Gastrocnemius medialis (tissue), 4 donors: ENCODE results near the gene CITED4.

Experiments used
- POLR2A ChIP-seq, 2 donors: fragments of 450-650 bp; IDR thresholded peaks; one replicate each; pipeline ENCODE4 v1.6.1; 2017; ENCODE audit warnings: antibody characterized with exemption in 2 of 2, mild to moderate bottlenecking in 2 of 2, moderate library complexity in 2 of 2
- TF ChIP-seq, protein P1 (sequence below), 5 experiments: fragments of 450-650 bp in 3 of 5; fragments of 200-600 bp in 2 of 5; sonication (generic) in 2 of 5; IDR thresholded peaks in 4 of 5; conservative IDR thresholded peaks in 1 of 5; 1 replicate in 4 of 5; 2 replicates in 1 of 5; pipeline ENCODE4 v1.5.1; 2016 to 2019; ENCODE audit warnings: antibody characterized with exemption in 5 of 5, mild to moderate bottlenecking in 3 of 5, moderate library complexity in 3 of 5

DNA sequence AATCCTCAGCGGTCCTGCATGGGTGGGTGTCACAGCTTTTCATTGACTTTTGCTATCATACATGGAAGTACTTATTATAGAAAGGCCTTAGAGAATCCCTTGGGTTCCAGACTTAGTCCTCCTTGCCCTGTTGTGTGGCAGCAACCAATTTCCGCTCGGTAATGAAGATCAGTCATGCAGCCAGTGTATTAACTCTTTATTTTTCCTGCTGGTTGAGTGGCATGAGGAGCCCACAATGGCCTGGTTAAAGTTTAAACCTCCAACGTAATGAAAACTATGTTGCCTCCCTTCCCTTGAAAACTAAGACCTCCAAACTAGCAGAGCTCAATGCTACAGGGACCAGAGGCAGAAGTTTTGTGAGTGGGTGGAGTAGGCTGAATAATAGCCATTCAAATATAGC is 20.0 kb downstream of the CITED4 start:
- TF ChIP-seq, protein P1, sequence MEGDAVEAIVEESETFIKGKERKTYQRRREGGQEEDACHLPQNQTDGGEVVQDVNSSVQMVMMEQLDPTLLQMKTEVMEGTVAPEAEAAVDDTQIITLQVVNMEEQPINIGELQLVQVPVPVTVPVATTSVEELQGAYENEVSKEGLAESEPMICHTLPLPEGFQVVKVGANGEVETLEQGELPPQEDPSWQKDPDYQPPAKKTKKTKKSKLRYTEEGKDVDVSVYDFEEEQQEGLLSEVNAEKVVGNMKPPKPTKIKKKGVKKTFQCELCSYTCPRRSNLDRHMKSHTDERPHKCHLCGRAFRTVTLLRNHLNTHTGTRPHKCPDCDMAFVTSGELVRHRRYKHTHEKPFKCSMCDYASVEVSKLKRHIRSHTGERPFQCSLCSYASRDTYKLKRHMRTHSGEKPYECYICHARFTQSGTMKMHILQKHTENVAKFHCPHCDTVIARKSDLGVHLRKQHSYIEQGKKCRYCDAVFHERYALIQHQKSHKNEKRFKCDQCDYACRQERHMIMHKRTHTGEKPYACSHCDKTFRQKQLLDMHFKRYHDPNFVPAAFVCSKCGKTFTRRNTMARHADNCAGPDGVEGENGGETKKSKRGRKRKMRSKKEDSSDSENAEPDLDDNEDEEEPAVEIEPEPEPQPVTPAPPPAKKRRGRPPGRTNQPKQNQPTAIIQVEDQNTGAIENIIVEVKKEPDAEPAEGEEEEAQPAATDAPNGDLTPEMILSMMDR (IDR thresholded peaks at IDR 0.05 in 4 of 5, conservative IDR thresholded peaks at IDR 0.05 in 1 of 5) = no peak
- TF ChIP-seq POLR2A (IDR thresholded peaks at IDR 0.05) = no peak
